Measurements from ENCODE around the gene DENND4A. TPM values are rescaled to one million over a fixed set of nuclear protein-coding genes. Genes with fewer than 3 reads are reported as not detected.

The DENND4A gene
- total and polyA plus RNA-seq, 9 of the 15 experiments (the other 6 are each of a cell fraction or from before 2014, with no cell fraction given), result 6.8 to 32.3 (median 19.9) TPM

DNA sequence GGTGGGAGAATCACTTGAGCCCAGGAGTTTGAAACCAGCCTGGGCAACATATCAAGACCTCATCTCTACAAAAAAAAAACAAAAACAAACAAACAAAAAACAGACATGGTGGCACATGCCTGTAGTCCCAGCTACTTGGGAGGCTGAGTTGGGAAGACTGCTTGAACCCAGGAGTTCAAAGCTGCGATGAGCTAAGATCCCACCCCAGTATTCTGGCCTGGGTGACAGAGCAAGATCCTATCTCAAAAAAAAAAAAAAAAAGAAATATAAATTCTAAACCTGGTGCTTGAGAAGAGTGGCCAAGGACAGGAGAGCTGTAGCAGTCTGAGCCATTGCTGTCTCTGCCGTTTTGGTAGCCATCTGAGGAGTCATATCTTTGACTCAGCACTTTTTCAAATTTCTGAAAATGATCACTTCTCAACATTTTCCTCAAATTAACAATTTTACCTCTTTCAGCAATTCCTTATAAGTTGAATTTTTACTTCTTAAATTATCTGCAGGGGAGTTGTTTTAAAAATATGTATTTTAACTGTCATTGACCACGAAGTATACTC, 3.6 kb upstream of the DENND4A start (continued):
- TF ChIP-seq, protein P1, sequence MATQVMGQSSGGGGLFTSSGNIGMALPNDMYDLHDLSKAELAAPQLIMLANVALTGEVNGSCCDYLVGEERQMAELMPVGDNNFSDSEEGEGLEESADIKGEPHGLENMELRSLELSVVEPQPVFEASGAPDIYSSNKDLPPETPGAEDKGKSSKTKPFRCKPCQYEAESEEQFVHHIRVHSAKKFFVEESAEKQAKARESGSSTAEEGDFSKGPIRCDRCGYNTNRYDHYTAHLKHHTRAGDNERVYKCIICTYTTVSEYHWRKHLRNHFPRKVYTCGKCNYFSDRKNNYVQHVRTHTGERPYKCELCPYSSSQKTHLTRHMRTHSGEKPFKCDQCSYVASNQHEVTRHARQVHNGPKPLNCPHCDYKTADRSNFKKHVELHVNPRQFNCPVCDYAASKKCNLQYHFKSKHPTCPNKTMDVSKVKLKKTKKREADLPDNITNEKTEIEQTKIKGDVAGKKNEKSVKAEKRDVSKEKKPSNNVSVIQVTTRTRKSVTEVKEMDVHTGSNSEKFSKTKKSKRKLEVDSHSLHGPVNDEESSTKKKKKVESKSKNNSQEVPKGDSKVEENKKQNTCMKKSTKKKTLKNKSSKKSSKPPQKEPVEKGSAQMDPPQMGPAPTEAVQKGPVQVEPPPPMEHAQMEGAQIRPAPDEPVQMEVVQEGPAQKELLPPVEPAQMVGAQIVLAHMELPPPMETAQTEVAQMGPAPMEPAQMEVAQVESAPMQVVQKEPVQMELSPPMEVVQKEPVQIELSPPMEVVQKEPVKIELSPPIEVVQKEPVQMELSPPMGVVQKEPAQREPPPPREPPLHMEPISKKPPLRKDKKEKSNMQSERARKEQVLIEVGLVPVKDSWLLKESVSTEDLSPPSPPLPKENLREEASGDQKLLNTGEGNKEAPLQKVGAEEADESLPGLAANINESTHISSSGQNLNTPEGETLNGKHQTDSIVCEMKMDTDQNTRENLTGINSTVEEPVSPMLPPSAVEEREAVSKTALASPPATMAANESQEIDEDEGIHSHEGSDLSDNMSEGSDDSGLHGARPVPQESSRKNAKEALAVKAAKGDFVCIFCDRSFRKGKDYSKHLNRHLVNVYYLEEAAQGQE (IDR thresholded peaks at IDR 0.05; ENCODE audit: borderline replicate concordance), result no peak
- TF ChIP-seq, protein P1 (CRISPR knock-in tag; IDR thresholded peaks at IDR 0.05; ENCODE audit: low read depth), result no peak
- TF ChIP-seq ERF (CRISPR knock-in tag; IDR thresholded peaks at IDR 0.05) (no peak), SUPT5H (IDR thresholded peaks at IDR 0.05) (no peak), HNRNPK (IDR thresholded peaks at IDR 0.05; ENCODE audit: low read depth, low read length, poor library complexity, severe bottlenecking) (no peak), MCM3 (IDR thresholded peaks at IDR 0.05) (no peak), CXXC5 (CRISPR knock-in tag; IDR thresholded peaks at IDR 0.05) (no peak), BACH1 (tag; IDR thresholded peaks at IDR 0.05) (peak; percentile 77), MAFF (IDR thresholded peaks at IDR 0.05; ENCODE audit: low read length) (peak; percentile 96), ZNF140 (CRISPR knock-in tag; IDR thresholded peaks at IDR 0.05) (no peak), NFE2 (IDR thresholded peaks at IDR 0.05; ENCODE audit: low read depth) (peak; percentile 85), KAT8 (IDR thresholded peaks at IDR 0.05; ENCODE audit: low read depth) (no peak), LARP7 (IDR thresholded peaks at IDR 0.05) (0 out of 2 replicates have a peak, but pooled peaks have one; percentile 60), ZNF551 (CRISPR knock-in tag; IDR thresholded peaks at IDR 0.05) (no peak), ZBED1 (IDR thresholded peaks at IDR 0.05) (no peak), ZNF436 (CRISPR knock-in tag; IDR thresholded peaks at IDR 0.05) (no peak), ZNF324 (CRISPR knock-in tag; IDR thresholded peaks at IDR 0.05) (no peak), TCF7 (IDR thresholded peaks at IDR 0.05; ENCODE audit: borderline replicate concordance) (no peak), ZNF282 (CRISPR knock-in tag; IDR thresholded peaks at IDR 0.05) (no peak), ZNF224 (CRISPR knock-in tag; IDR thresholded peaks at IDR 0.05) (no peak), SRSF9 (IDR thresholded peaks at IDR 0.05; ENCODE audit: borderline replicate concordance, low read depth, low read length) (no peak), BRD4 (IDR thresholded peaks at IDR 0.05) (no peak), ZNF354B (CRISPR knock-in tag; IDR thresholded peaks at IDR 0.05) (no peak), FOXJ3 (CRISPR knock-in tag; IDR thresholded peaks at IDR 0.05) (no peak), TCFL5 (CRISPR knock-in tag; conservative IDR thresholded peaks at IDR 0.05) (no peak), ETV1 (tag; conservative IDR thresholded peaks at IDR 0.05; ENCODE audit: low read depth) (no peak)
- TF ChIP-seq, protein P2, sequence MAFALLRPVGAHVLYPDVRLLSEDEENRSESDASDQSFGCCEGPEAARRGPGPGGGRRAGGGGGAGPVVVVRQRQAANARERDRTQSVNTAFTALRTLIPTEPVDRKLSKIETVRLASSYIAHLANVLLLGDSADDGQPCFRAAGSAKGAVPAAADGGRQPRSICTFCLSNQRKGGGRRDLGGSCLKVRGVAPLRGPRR (CRISPR knock-in tag; IDR thresholded peaks at IDR 0.05), result no peak
